Measurements from ENCODE around the gene DNM3.

GRCh38 chr1:172277275-172277674, 436.0 kb downstream of the DNM3 start:
- TF ChIP-seq SUZ12 (IDR thresholded peaks at IDR 0.05; ENCODE audit: low read length) = no peak
- TF ChIP-seq KDM1A (IDR thresholded peaks at IDR 0.05; ENCODE audit: borderline replicate concordance, low read length) = no peak
- TF ChIP-seq POLR2AphosphoS5 (IDR thresholded peaks at IDR 0.05; ENCODE audit: low read depth, low read length) = no peak
- TF ChIP-seq TBP (IDR thresholded peaks at IDR 0.05; ENCODE audit: low read depth, low read length) = no peak
- no peak for TF ChIP-seq EGR1 (IDR thresholded peaks at IDR 0.05; ENCODE audit: borderline replicate concordance, low read depth, low read length)
- TF ChIP-seq POLR2A (IDR thresholded peaks at IDR 0.05; ENCODE audit: control extremely low read depth in 1 of 2, low read depth in 2 of 2, low read length in 2 of 2) = no peak

All from H1 (cell line).